H1 (cell line): ENCODE results near the gene ZNF648. TPM values are rescaled to one million over a fixed set of nuclear protein-coding genes. Genes with fewer than 3 reads are reported as not detected.

Experiments
- CHD7 ChIP-seq: fragments of 300-600 bp; sonication (generic); IDR thresholded peaks from 2 replicates; pipeline ENCODE4 v1.7.1; 2012; ENCODE audit warnings: low read length, moderate library complexity, mild to moderate bottlenecking, inconsistent platforms; ENCODE audit not compliant: insufficient replicate concordance
- SUZ12 ChIP-seq: fragments of 200-600 bp; sonication (generic); IDR thresholded peaks from 2 replicates; pipeline ENCODE4 v1.6.1; 2012; ENCODE audit warnings: mild to moderate bottlenecking, inconsistent platforms, low read length, moderate library complexity, mixed read lengths
- ZNF274 ChIP-seq: IDR thresholded peaks from 2 replicates; pipeline ENCODE4 v1.7.0; 2012; ENCODE audit warnings: low read length, borderline replicate concordance; ENCODE audit errors: extremely low read depth
- polyA plus RNA-seq, 7 experiments: library from polyadenylated mRNA; depleted of rRNA in 3 of 7; stranded (reverse) in 5 of 7; unstranded in 2 of 7; fragments of >200 nt in 5 of 7; fragments of 200-250 nt in 2 of 7; gene quantifications; 1 replicate in 5 of 7; 2 replicates in 1 of 7; 4 replicates in 1 of 7; pipeline versions ENCODE4 v1.2.1 to v1.2.3, GENCODE V29; 2011 to 2013; ENCODE audit warnings: missing spikeins in 2 of 7, mixed read lengths in 2 of 7
- total RNA-seq: library from RNA; stranded (reverse); fragmentation: NEBNext Ultra II Directional; extraction: Animal tissue kit (Norgen Biotek cat#: 25700); gene quantifications from 2 replicates; pipeline ENCODE4 v1.2.1, GENCODE V29; 2021

Gene ZNF648
- total and polyA plus RNA-seq, 2 of the 8 experiments (the other 6 are each of a cell fraction or from before 2014, with no cell fraction given): 0.20 to 0.53 TPM

GRCh38 chr1:182091083-182091482 lies 29.6 kb upstream of the ZNF648 start (continued):
- TF ChIP-seq CHD7 (no peak), SUZ12 (no peak), ZNF274 (no peak)
- TF ChIP-seq, all 59 proteins: peak for 0
